Hematopoietic multipotent progenitor cell treated with erythropoietin and hydrocortisone succinate and interleukin-3 and kit ligand, for 8 days (in vitro differentiated cells): ENCODE measurements around the gene CLDN6.
A peak's percentile ranks its signal among the peaks of the same experiment; 100 is the strongest.

ENCODE experiments used
- DNase-seq: peaks from one replicate; pipeline ENCODE4 v3.0.0-alpha.2; 2015

Gene CLDN6

DNA sequence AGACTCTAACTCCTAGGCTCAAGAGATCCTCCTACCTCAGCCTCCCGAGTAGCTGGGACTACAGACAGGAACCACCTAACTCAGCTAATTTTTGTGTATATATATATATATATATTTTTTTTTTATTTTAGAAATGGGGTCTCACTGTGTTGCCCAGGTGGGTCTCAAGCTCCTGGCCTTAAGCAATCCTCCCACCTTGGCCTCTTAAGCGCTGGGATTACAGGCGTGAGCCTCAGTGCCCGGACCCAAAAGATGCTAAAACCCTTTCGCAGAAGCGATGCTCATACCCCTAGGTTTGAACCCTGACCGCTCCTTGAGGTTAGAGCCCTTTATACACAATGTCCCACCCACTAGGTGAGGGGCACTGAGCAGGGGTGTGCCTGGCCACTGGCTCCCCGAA is 7.5 kb downstream of the CLDN6 start:
- no peak for DNase-seq

DNA sequence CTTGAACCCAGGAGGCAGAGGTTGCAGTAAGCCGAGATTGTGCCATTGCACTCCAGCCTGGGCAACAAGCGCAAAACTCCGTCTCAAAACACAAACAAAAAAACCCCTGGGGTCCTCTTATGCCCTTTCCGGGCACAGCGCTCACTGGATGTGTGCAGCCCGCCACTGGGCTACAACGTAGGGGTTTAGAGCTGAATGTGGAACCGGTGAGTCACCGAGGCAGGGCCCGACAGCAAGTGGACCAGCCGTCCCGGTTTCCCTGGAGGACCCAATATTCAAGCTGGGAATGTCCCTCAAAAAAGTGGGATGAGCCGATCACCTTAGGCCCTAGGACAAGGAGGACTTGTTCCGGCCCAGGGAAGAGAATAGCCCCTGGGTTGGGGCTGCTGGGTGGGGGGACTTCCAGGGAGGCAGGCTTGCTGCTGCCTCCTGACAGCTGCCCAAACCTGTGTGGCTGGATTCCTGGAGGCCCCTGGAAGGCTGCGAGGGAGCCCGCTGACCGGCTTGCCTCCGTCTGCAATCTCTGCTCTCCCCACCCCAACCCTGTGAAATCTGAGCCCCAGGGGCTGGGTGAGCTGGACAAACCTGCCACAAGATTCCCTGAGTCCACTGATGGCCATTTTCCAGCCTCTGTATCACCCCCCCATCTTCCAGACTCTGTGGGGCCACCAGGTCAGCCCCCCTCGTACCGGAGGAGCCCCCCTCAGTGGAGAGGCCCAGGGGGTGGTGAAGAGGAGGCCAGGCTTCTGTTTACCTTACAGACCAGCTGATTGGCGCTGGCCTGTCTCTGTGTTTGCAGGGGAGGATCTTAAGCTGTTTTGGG is 8.2 kb downstream of the CLDN6 start:
- no peak for DNase-seq

DNA sequence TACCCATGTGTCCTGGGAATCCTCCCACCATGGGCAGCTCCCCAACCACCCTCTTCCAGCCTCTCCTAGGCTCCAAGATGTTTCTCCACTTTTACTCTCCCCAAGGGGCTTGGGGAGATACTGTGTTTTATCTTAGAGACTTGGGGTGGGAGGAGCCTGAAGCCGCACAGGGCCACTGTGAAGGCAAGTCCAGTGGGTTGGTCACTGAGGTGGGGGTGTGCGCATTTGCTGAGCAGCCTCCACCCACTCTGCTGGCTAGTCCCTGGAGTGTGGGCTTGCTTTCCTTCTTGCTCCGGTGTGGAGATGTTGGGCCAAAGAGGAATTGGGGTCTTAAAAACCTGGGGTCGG is 9.3 kb downstream of the CLDN6 start:
- DNase-seq = no peak

DNA sequence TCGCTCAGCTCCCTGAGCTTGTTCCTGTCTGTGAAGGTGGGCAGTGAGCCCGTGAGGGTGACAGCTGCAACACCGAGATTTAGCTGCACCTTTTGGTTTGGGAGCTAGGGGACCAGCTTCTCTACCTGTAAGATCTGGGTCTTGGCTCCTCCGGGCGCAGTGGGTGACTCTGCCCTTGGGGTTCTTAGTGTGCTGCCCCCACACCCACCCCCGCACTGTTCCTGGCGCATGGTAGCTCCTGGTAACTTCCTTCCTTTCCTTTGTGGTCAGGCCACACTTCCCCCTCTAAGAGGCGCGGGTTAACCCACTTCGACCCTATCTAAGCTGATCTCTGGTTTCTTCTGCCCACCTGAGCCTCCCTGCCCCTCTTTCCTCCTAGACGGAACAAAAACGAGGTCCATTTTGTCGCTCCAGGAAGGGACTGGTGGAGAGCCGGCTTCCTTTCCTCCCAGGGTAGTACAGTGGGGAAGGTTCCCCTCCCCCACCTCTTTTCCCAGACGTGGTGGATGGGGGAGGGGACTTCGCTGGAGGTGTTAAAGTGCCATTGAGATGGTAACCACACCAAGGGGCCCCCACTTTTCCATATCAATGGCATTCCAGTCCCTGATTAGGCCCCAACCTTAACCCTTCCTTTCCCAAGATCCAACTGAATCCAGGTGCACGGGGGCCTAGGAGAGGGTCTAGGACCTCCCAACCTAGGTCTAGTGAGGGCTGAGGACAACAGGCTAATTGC is 9.9 kb downstream of the CLDN6 start:
- DNase-seq = peak; percentile 28

DNA sequence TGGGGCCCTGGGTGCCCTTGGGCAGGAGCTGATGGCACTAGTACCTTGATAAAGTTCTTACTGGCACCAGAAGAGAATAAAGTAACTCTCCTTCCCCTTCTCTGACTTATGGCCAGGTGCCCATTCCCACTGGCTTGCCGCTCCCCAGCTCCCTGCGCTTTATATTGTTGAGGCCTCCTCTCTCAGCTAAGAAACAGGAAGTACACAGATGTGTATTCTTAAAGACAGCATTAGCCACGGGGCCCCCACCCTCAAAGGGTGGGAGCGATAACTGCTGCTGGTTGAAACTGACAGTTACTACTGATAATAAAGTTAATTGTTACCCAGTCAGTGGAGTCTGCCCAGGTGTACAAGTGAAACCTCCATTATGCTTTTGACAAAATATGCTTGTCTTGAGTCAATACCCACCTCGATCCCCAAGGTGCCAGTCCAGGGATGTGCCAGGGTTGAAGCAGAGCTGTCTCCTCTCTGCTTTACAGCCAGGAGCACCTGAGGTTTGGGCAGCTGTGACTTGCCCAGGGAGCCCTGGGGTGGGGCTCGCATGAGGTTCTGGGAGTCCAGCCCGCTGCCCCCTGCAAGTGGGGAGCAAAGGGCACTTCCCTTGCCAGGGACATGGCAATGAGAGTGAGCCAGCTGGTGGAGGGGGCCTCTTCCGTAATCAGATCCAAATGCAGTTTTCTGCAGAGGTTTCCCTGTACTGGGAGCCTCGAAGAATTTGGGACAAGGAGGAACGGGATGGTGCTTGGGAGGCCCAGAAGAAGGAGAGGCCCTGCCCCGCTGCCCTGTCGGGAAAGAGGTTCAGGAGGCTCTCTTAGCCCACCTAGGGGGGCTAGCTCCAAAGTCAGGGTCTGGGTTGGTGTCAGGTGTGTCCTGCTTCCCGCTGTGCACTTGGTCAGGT is 10.7 kb downstream of the CLDN6 start:
- DNase-seq = peak; percentile 86

DNA sequence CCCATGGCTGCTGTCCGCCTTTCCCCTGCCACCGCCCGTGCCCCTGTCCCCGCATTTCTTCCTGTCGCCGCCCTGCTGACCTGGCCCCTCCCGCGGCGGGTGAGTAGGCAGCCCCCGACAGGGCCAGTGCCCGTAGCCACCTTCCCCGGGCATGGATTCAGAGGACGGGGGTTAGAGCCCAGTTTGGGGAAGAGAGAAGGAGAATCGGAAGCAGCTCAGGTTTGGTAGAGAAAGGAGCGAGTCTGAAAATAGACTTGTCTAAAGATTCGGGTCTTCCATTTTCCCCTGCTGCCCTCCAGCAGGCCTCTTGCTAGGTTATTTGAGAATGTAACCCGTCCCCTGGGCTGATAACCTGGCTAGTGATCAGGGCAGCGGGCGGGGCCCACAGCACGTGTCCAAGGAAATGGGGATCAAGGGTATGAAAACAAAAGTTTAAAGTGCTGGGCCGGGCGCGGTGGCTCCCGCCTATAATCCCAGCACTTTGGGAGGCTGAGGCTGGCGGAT is 13.2 kb downstream of the CLDN6 start:
- DNase-seq = peak; percentile 68

DNA sequence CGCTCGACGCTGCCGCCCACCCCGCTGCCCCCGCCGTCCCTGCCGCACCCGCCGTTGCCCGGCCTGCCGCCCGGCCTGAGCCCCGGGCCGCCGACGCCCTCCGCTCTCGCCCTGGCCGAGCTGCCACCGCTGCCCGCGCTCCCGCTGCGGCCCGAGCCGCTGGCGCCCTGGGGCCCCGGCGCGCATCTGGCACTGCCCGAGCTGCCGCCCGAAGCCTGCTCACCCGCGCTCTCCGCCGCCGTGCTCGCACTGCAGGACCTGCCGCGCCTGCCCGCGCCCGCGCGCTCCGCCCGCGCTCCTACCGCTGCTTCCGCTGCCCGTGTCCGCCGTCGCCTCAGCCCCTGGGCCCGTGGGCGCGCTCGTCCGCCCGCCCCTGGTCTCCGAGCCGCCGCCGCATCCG is 13.7 kb downstream of the CLDN6 start:
- DNase-seq = no peak

DNA sequence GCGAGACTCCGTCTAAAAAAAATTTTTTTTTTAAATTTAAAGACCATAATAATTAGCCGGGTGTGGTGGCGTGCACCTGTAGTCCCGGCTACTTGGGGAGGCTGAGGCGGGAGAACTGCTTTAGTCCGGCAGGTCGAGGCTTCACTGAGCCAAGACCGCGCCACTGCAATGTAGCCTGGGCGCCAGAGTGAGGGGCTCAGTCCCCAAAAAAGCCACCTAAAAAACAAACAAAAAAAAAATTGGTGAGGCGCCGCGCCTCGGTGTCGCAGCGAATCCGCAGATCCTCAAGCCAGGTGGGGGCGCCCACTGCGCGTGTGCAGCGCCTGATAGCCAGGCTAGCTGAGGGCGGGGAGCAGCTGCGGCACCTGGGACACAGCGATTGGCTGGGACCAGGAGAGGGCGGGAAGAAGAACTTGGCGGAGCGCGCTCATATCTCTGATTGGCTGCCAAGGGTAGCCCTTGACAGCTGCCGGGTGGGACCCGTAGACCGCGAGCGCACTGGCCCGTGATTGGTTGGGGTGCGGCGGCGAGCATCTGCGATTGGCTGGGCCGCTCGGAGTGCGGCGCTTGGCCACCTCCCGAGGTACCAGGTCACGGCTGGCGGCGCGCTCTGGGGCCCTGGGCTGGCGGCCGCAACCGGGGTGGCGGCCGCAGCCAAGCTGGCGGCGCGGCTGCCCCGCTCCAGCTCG is 14.3 kb downstream of the CLDN6 start:
- peak; percentile 99 for DNase-seq

DNA sequence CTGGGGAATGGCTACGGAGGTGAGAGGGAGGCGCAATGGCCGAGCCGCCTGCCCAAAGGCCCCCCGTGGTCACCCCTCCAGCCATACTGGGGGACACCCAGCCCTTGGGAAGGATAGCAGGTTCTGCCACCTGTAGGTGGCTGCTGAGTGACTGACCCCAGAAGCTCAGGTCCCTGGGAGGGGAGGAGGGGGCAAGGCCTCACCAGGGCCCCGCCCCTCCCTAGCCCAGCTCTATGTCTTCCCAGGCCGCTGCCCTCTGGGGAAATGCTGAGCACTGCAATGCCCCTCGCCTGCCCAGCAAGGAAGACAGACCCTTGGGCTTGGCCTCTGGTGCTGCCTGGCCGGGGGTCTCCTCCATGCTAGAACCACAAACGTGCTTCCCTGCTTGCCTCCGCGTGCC is 16.7 kb downstream of the CLDN6 start:
- no peak for DNase-seq

DNA sequence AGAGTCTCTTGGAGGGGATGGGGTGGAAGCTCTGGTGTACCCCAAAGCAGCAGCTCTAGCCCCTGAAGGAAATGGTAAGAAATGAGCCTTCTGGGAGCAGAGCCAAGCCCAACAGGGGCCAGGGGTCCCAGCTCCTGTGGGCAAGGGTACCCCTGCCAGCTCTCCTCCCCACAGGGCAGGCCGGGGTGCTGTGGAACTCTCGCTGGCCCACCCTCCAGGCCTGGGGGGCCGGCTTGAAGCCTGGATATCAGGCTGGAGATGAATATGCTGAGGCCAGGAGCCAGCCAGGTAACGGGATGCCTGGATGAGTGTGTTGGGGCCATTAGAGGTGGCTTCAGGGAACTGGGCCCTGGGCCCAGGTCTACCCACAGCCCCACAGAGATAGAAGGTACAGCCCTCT is 17.4 kb downstream of the CLDN6 start:
- DNase-seq = no peak

DNA sequence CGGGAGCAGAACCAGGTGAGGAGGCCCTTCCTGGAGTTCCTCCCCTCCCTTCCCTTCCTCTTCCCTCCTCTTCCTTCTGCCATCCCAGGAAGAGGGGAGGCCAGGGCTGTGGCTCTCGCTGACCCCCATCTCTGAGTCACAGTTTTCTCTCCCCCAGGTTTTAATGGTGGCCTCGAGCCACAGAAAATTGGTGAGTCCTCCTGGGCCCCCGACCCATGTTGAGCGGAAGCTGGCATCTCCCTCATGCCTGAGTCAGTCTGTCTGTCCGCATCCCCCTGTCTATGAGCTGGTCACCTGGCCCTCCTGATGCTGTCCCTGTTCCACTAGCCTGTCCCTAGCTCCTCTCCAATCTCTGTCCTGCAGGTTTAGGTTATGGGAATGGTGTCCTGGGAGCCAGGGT is 18.1 kb downstream of the CLDN6 start:
- no peak for DNase-seq

DNA sequence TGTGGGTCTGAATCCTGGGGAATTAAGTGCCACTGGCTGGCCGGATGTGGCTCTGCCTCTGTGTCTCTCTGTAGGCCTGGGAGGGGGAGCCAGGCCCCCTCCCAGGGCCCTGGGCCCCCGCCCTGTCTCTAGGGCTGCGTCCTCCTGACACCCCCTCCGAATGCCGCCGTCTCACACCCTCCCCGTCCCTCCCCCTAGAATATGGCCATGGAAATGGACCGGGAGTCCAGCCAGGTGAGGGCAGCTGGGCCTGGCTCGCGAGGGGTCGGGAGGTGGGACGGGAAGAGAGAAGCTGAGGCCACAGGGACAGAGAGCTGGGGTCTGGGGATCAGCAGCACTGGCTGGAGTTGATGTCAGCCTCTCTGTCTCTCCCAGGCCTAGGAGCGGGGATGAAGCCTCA is 21.7 kb downstream of the CLDN6 start:
- DNase-seq = no peak

DNA sequence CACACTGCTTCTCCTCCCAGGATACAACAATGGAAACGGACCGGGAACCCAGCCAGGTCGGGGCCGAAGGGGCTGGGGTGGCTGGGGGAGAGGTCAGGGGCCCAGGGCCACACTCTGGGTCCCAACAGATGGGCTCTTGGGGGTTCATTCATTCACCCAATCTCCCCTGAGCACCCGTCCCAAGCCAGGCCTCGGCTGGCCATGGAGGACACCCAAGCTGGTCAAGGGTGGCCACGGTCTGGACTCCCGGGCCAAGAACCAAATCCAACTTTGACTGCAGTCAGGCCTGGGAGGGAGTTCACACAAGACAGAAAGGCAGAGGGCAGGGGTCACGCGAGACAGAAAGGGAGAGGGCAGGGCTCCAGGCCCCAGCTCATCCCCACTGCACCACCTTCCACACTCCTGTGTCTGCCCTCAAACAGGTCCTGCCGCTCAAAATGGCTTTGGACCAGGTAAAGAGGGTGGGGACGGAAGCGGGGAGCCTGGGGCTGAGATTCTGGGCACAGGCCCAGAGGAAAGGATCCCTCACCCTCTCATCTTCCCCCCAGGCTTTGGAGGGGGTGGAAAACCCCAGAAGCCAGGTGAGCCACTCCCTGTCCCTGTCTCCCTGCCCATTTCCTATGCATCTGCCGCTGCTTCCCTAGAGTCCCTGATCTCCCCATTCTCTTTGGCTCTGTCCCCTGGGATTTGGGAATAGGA is 25.5 kb downstream of the CLDN6 start:
- no peak for DNase-seq

DNA sequence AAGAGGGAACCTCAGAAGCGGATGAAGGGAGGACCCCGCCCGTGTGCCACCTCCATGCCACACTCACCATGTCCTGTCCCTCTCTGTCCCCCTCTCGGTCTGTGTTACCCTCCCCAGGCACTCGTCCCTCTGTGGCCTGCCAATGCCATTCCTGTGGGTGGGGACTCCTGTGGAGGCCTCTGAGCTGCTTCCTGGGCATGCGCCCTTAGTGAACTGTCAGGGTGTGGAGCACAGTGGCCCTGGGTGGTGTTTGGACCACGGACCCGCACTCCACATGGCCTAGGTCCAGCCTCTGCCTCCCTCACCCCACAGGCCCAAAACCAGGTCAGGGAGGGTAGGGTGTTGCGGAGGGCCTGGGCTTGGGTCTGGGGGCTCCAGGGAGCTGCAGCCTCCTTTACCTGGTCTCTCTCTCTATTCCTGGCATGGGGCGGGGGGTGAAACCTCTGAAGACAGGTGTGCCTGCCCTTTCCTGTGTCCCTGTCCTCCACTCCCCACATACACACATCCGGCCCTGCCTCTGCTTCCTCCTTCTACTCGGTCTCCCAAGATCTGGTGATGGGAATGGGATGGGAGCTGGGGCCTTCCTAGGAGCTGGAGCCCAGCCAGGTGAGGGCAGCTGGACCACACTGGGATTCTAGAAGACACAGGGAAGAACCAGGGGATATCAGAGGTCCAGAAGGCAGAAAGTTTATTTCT is 26.3 kb downstream of the CLDN6 start:
- DNase-seq = no peak

DNA sequence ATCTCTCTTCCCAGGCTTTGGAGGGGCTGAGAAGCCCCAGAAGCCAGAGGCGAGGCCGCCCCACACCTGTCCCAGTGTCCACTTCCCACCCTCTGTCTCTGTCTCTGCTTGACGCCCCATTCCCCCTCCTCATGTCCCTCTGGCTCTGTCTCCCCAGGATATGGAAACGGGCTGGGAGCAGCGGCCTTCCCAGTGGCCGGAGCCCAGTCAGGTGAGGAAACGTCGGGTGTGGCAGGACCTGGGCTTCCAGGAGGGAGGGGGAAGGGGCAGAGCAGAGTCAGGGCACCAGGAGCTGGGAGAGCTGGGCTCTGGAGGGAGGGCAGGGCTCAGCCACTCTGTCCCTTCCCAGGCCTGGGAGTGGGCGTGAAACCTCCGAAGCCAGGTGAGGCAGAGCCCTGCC is 27.1 kb downstream of the CLDN6 start:
- no peak for DNase-seq

DNA sequence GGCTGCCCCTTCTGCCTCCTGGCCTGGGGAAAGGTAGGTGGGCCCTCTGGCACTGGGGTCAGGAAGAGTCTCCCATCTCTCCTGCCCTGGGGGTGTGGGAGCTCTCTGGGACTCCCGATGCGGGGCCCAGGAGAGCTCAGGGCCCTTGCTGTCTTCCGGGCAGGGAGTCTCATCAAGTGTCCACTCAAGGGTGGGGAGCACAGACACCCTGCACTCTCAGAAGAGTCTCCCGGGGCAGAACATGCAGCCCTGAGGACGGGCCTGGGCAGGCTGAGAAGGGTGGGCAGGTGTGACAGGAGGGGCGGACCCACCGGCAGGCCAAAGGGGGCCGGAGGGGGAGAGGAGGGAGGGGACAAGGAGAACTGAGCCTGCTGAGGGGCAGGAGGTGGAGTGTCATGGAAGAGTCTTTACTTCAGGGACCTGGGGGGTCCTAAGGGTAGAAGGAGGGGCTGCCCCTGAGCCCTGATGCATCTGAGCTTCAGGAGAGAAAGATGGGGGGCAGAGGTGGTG is 29.3 kb downstream of the CLDN6 start:
- no peak for DNase-seq

DNA sequence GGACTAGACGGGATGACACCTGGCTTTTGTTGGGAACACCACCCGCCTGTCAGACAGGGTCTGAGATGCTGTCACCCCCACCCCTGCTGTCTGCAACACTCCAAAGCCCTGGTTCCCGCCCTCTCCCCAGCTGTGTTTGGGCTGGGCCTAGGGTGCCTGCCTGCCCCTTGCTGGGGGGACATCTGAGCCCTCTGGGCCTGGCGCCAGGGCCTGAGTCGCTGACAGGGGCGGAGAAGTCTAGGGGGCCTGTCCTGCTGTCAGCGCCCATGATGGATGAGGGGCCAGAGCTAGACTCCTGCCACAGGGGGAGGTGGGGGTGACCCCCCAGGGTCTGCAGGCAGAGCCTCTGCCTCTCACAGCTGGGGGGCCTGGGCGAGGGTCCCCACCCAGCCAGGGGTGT is 30.1 kb downstream of the CLDN6 start:
- DNase-seq = no peak

DNA sequence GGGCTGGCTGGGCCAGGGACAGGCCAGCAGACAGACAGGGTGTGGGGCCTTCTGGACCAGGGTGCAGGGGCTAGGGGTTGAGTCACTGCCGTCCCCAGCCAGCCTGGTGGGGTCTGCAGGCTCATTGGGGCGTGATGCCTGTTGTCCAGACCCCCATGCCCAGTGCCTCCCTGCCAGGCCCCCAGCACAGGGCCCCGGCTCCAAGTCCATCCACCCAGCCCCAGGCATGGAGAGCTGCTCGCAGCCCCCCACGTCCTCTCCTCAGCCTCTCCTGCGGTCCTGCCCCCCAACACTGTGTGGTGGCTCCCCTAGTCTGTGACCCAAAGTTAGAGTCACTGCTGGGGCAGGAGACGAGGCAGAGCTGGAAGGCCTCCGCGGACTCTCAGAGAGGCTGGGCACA is 30.7 kb downstream of the CLDN6 start:
- no peak for DNase-seq

DNA sequence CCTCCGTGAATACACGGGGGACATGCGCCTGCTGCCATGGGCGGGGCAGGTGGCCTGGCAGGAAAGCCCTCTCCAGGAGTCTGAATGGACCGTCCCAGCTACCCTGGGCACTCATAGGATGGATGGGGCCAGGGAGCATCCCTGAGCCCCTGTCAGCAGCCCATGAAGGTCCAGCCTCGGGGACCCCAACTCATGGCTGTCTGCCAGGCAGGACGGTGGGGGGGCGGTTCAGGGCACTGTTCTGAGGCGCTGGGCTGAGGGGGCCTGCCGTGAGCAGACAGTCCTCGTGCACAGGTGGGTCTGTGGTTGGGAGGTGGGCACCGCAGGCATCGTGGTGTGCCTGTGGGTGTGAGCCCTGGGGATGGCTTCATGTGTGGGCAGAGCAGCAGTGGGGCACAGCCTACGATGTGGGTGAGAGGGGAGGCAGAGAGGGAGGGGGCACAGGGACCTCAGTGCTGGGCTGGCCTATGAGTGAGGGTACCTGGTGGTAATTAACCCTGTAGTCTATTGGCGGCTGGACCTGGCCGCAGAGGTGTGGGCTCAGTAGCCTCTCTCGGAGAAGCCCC is 31.3 kb downstream of the CLDN6 start:
- no peak for DNase-seq

DNA sequence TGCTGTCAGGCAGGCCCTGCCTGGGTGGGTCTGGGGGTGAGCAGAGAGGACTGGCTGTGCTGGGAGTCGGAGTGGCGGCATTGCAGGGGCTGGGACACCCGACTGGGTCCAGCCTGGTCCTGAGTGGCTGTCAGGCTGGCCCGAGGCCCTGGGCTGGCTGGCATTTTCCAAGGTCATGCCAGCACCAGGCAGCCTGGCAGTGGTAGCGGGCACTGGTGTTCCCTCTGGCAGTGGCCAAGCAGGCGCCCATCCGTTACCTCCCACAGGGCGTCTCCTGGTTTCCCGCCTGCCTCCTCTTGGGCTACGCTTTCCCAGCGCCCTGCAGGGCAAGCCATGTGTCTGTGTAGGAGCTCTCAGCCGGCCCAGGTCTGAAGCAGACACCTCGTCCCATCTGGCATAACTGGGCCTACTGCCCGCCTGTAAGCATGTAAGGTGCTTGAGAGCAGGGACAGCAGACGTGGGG is 32.1 kb downstream of the CLDN6 start:
- no peak for DNase-seq

DNA sequence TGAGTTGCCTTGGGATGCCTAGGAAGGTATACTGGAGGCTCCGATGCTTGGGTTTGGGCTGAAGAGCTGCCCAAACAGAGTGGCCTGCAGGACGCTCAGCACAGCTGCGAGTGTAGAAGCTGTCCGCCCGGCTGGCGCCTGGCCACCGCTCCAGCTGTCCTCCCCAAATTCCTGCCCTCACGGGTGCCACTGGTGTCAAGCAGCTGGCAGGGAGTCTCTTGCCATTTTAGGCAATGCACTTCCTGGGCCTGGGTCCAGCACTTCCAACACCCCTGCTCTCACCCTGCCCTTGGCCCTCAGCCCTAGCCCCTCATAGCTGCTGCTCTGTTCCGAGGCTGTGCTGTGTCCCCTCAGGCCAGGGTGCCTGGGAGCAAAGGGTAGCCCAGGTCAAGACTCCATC is 32.5 kb downstream of the CLDN6 start:
- DNase-seq = no peak
